Endothelial cell of umbilical vein (primary cell): ENCODE results near the gene TSPEAR. TPM values are rescaled to one million over a fixed set of nuclear protein-coding genes. Genes with fewer than 3 reads are reported as not detected.

Experiments
- BruUV-seq: library from RNA; stranded (reverse); fragments of 400-500 nt; replicated peaks from 2 replicates; lab custom pipeline; 2021; lab: Mats Ljungman, UMichigan
- CTCF ChIA-PET: fragments of 300-600, 350-600 bp; sonication (Branson Sonifier 250); formaldehyde crosslinking; loops from one replicate; lab custom pipeline; 2021; ENCODE audit warnings: antibody characterized with exemption, inconsistent platforms; lab: Charles Lee
- POLR2A ChIA-PET: fragments of 300-600, 350-600 bp; sonication (Branson Sonifier 250); formaldehyde crosslinking; loops from one replicate; lab custom pipeline; 2021; ENCODE audit warnings: antibody characterized with exemption, inconsistent platforms; lab: Charles Lee
- DNase-seq: peaks from one replicate; pipeline ENCODE4 v3.0.0-alpha.2; 2011; ENCODE audit warnings: low read depth, low spot score
- FAIRE-seq: peaks from 2 replicates; lab custom pipeline; 2011; peaks lifted over from hg19 to GRCh38; lab: Jason Lieb, UNC
- H2AFZ ChIP-seq: 2 replicates; pipeline ENCODE4 v1.6.0; 2012; ENCODE audit warnings: low read depth, low read length, control low read depth, inconsistent platforms
- H3K27ac ChIP-seq: 2 replicates; pipeline ENCODE4 v1.5.1; 2011; ENCODE audit warnings: low read depth, mild to moderate bottlenecking, control low read depth, low read length, moderate library complexity; ENCODE audit not compliant: insufficient read depth
- H3K27me3 ChIP-seq, 2 experiments: 2 replicates each; pipeline versions ENCODE4 v1.6.0 to v1.6.1; 2011; ENCODE audit warnings: low read length in 2 of 2, mixed read lengths in 1 of 2; ENCODE audit not compliant: control insufficient read depth in 2 of 2, insufficient read depth in 2 of 2
- H3K36me3 ChIP-seq, 2 experiments: 2 replicates in 1 of 2; 3 replicates in 1 of 2; pipeline ENCODE4 v1.5.1; 2011; ENCODE audit warnings: low read length in 2 of 2, mild to moderate bottlenecking in 1 of 2, moderate library complexity in 1 of 2; ENCODE audit not compliant: control insufficient read depth in 2 of 2, insufficient read depth in 2 of 2; ENCODE audit errors: extremely low read depth in 1 of 2
- H3K4me1 ChIP-seq: 3 replicates; pipeline ENCODE4 v1.5.1; 2011; ENCODE audit warnings: mild to moderate bottlenecking, low read length; ENCODE audit not compliant: control insufficient read depth, insufficient read depth; ENCODE audit errors: extremely low read depth
- H3K4me2 ChIP-seq: 2 replicates; pipeline ENCODE4 v1.6.1; 2011; ENCODE audit warnings: low read length, control low read depth, mixed read lengths; ENCODE audit not compliant: insufficient read depth
- H3K4me3 ChIP-seq, 3 experiments: fragments of 200-600 bp in 1 of 3; sonication (generic), shearing (Covaris generic) in 1 of 3; replicated peaks in 1 of 3; 2 replicates each; pipeline ENCODE4 v1.5.1; 2011 to 2016; ENCODE audit warnings: control low read depth in 3 of 3, low read length in 3 of 3, mild to moderate bottlenecking in 2 of 3, inconsistent platforms in 1 of 3, low read depth in 1 of 3, moderate library complexity in 1 of 3; ENCODE audit not compliant: insufficient read depth in 1 of 3
- H3K79me2 ChIP-seq: 2 replicates; pipeline ENCODE4 v1.6.0; 2012; ENCODE audit warnings: low read length, inconsistent platforms; ENCODE audit not compliant: control insufficient read depth, insufficient read depth
- H3K9ac ChIP-seq: replicated peaks from 2 replicates; pipeline ENCODE3; 2011; ENCODE audit warnings: low read length, control low read depth; ENCODE audit not compliant: insufficient read depth; ENCODE audit errors: extremely low read depth
- H3K9me1 ChIP-seq: replicated peaks from 3 replicates; pipeline ENCODE4 v1.6.0; 2011; ENCODE audit warnings: mild to moderate bottlenecking, low read length; ENCODE audit not compliant: control insufficient read depth, insufficient read depth; ENCODE audit errors: extremely low read depth
- H3K9me3 ChIP-seq: replicated peaks from 2 replicates; pipeline ENCODE4 v1.5.1; 2012; ENCODE audit warnings: low read length, inconsistent platforms; ENCODE audit not compliant: control insufficient read depth, insufficient read depth
- H4K20me1 ChIP-seq: replicated peaks from 2 replicates; pipeline ENCODE3; 2011; ENCODE audit warnings: mild to moderate bottlenecking, low read length; ENCODE audit not compliant: control insufficient read depth, insufficient read depth; ENCODE audit errors: extremely low read depth
- CTCF ChIP-seq, 2 donors: IDR thresholded peaks; 1 replicate in 1 of 2; 2 replicates in 1 of 2; pipeline ENCODE4 v1.5.1; 2011; ENCODE audit warnings: low read length in 2 of 2, mild to moderate bottlenecking in 2 of 2, moderate library complexity in 2 of 2, control low read depth in 1 of 2, inconsistent platforms in 1 of 2, low read depth in 1 of 2; ENCODE audit not compliant: insufficient read depth in 1 of 2; ENCODE audit errors: extremely low read depth in 1 of 2
- EZH2 ChIP-seq: IDR thresholded peaks from 2 replicates; pipeline ENCODE4 v1.6.1; 2012; ENCODE audit warnings: borderline replicate concordance, low read depth, mild to moderate bottlenecking, moderate library complexity, low read length, inconsistent platforms; ENCODE audit not compliant: severe bottlenecking
- FOS ChIP-seq: IDR thresholded peaks from 2 replicates; pipeline ENCODE4 v1.6.1; 2011; ENCODE audit warnings: mild to moderate bottlenecking, low read length, moderate library complexity, borderline replicate concordance; ENCODE audit not compliant: insufficient read depth
- GATA2 ChIP-seq: IDR thresholded peaks from 2 replicates; pipeline ENCODE4 v1.7.0; 2011; ENCODE audit warnings: low read depth, mild to moderate bottlenecking, moderate library complexity, mixed read lengths, low read length; ENCODE audit not compliant: insufficient read length, insufficient read depth
- JUN ChIP-seq: IDR thresholded peaks from 2 replicates; pipeline ENCODE4 v1.6.1; 2011; ENCODE audit warnings: borderline replicate concordance, low read depth; ENCODE audit not compliant: insufficient read length, insufficient read depth
- MAX ChIP-seq: IDR thresholded peaks from 2 replicates; pipeline ENCODE4 v1.6.1; 2011; ENCODE audit not compliant: insufficient read depth, insufficient read length
- MYC ChIP-seq: IDR thresholded peaks from one replicate; pipeline ENCODE4 v1.6.1; 2011; ENCODE audit warnings: mild to moderate bottlenecking, low read depth, low read length
- POLR2A ChIP-seq: IDR thresholded peaks from 2 replicates; pipeline ENCODE4 v1.6.1; 2012; ENCODE audit warnings: low read depth, mild to moderate bottlenecking, control low read depth, low read length
- POLR2AphosphoS5 ChIP-seq: IDR thresholded peaks from 2 replicates; pipeline ENCODE4 v1.6.1; 2012; ENCODE audit warnings: low read depth, mild to moderate bottlenecking, control low read depth, low read length, moderate library complexity; ENCODE audit not compliant: insufficient read depth
- dilution Hi-C: fragments of 300-500 bp; cut with MboI; formaldehyde crosslinking; loops from one replicate; pipeline ENCODE4 v1.15.0; 2019; ENCODE audit warnings: low sequenced_read_pairs; ENCODE audit not compliant: extremely low pct_ligation_motif_present
- intact Hi-C: fragments of 100-400 bp; cut with micrococcal nuclease; formaldehyde crosslinking; loops from one replicate; pipeline ENCODE4 v1.10.0; 2022
- polyA plus RNA-seq, 4 experiments: library from polyadenylated mRNA; depleted of rRNA in 3 of 4; stranded (reverse) in 3 of 4; unstranded in 1 of 4; fragments of >200 nt; gene quantifications; 2 replicates each; pipeline versions ENCODE4 v1.2.1 to v1.2.3, GENCODE V29; 2011 to 2012; ENCODE audit warnings: missing spikeins in 1 of 4
- total RNA-seq: library from RNA; stranded (reverse); gene quantifications from 2 replicates; pipeline ENCODE4 v1.2.3, GENCODE V29; 2021

Gene TSPEAR
- total and polyA plus RNA-seq, 2 donors (not counting 3 experiments of a cell fraction or from before 2014, with no cell fraction given): 0.01 TPM; not detected in 1

- H3K27me3 ChIP-seq: peaks cover 2 to 5% of the 10 kb centered on the region in 2 experiments
- no peak overlapping the region for H3K4me2 ChIP-seq
- BruUV-seq: no TSS peak
- dilution Hi-C loops (no loop called here), intact Hi-C loops (no loop called here)
- no peak for TF ChIP-seq POLR2AphosphoS5
- no peak for TF ChIP-seq FOS
- TF ChIP-seq POLR2A: no peak
- TF ChIP-seq MAX: no peak
- no peak for TF ChIP-seq JUN
- no peak for TF ChIP-seq EZH2
- no peak for TF ChIP-seq CTCF (IDR thresholded peaks at IDR 0.05; ENCODE audit: extremely low read depth in 1 of 2, insufficient read depth in 1 of 2, low read depth in 1 of 2, low read length in 2 of 2)
- TF ChIP-seq GATA2: no peak
- TF ChIP-seq MYC: no peak
- no peak overlapping the region for H3K27ac ChIP-seq
- DNase-seq (no peak), FAIRE-seq (no peak)
- no peaks in the 10 kb centered on the region for H3K36me3 ChIP-seq
- H3K9me1 ChIP-seq: no peaks in the 10 kb centered on the region
- H4K20me1 ChIP-seq: no peaks in the 10 kb centered on the region
- no peak overlapping the region for H3K9ac ChIP-seq
- H3K9me3 ChIP-seq: no peaks in the 10 kb centered on the region
- H2AFZ ChIP-seq: no peak overlapping the region
- H3K79me2 ChIP-seq: no peaks in the 10 kb centered on the region
- ChIA-PET CTCF (interaction anchor here (0.8 kb wide), 1 partner anchor 8 kb away, joined by 3 read pairs; no protein-coding TSS in a partner anchor), POLR2A (no interaction called here)
- H3K4me3 ChIP-seq: no peak overlapping the region
- no peaks in the 10 kb centered on the region for H3K4me1 ChIP-seq
These were observed 22.8 kb upstream of the TSPEAR start for GRCh38 chr21:44734026-44734745.
